Neural progenitor cell (in vitro differentiated cells): Measurements from ENCODE around the gene KIAA1210. TPM values are rescaled to one million over a fixed set of nuclear protein-coding genes. Genes with fewer than 3 reads are reported as not detected.

Experiments used
- DNase-seq: peaks from one replicate; pipeline ENCODE4 v3.0.0-alpha.2; 2016; ENCODE audit warnings: low spot score
- H2AFZ ChIP-seq: fragments of 200-600 bp; sonication (generic); replicated peaks from 2 replicates; pipeline ENCODE4 v1.6.1; 2016; ENCODE audit warnings: antibody characterized with exemption
- H3F3A ChIP-seq: fragments of 200-600 bp; sonication (generic); 2 replicates; pipeline ENCODE4 v1.6.1; 2016; ENCODE audit warnings: antibody characterized with exemption, low read depth
- H3K27ac ChIP-seq: fragments of 200-600 bp; sonication (generic); 2 replicates; pipeline ENCODE4 v1.5.1; 2016; ENCODE audit warnings: mild to moderate bottlenecking
- H3K27me3 ChIP-seq: fragments of 200-600 bp; sonication (generic); 2 replicates; pipeline ENCODE4 v1.6.1; 2016; ENCODE audit warnings: mild to moderate bottlenecking, moderate library complexity
- H3K36me3 ChIP-seq: fragments of 200-600 bp; sonication (generic); 2 replicates; pipeline ENCODE4 v1.5.1; 2016
- H3K4me1 ChIP-seq: fragments of 200-600 bp; sonication (generic); 2 replicates; pipeline ENCODE4 v1.6.1; 2016; ENCODE audit warnings: mixed run types
- H3K4me2 ChIP-seq: fragments of 200-600 bp; sonication (generic); 2 replicates; pipeline ENCODE4 v1.6.1; 2016
- H3K4me3 ChIP-seq: fragments of 200-600 bp; sonication (generic); 2 replicates; pipeline ENCODE4 v1.5.1; 2016
- H3K79me2 ChIP-seq: fragments of 200-600 bp; sonication (generic); 2 replicates; pipeline ENCODE4 v1.6.1; 2016; ENCODE audit warnings: low read depth
- H3K9ac ChIP-seq: fragments of 200-600 bp; sonication (generic); 2 replicates; pipeline ENCODE4 v1.6.1; 2016
- H3K9me3 ChIP-seq: fragments of 200-600 bp; sonication (generic); 2 replicates; pipeline ENCODE4 v1.5.1; 2016; ENCODE audit warnings: low read depth
- H4K20me1 ChIP-seq: fragments of 200-600 bp; sonication (generic); 2 replicates; pipeline ENCODE4 v1.6.1; 2016; ENCODE audit warnings: low read depth
- H3K27ac Mint-ChIP-seq: 3 replicates; pipeline ENCODE4 v1.8.0; 2021; ENCODE audit warnings: mixed read lengths
- H3K27me3 Mint-ChIP-seq: 2 replicates; pipeline ENCODE4 v1.8.0; 2022; ENCODE audit warnings: low read depth, mild to moderate bottlenecking, inconsistent platforms, moderate library complexity, mixed read lengths; ENCODE audit not compliant: insufficient read depth
- H3K36me3 Mint-ChIP-seq: 3 replicates; pipeline ENCODE4 v1.8.0; 2021; ENCODE audit warnings: mixed read lengths
- H3K4me1 Mint-ChIP-seq: 3 replicates; pipeline ENCODE4 v1.8.0; 2021; ENCODE audit warnings: mixed read lengths
- H3K4me3 Mint-ChIP-seq: 3 replicates; pipeline ENCODE4 v1.8.0; 2021; ENCODE audit warnings: mild to moderate bottlenecking, moderate library complexity, mixed read lengths
- H3K9me3 Mint-ChIP-seq: 3 replicates; pipeline ENCODE4 v1.8.0; 2020; ENCODE audit warnings: mixed read lengths
- EZH2 ChIP-seq: fragments of 200-600 bp; sonication (generic); IDR thresholded peaks from 2 replicates; pipeline ENCODE4 v1.6.1; 2017; ENCODE audit warnings: antibody characterized with exemption, mild to moderate bottlenecking, moderate library complexity
- EZH2phosphoT487 ChIP-seq: fragments of 200-600 bp; sonication (generic); IDR thresholded peaks from 2 replicates; pipeline ENCODE4 v1.6.1; 2017; ENCODE audit warnings: antibody characterized with exemption
- total RNA-seq: library from RNA; depleted of rRNA; stranded (reverse); fragments of >200 nt; gene quantifications from 2 replicates; pipeline ENCODE4 v1.2.3, GENCODE V29; 2015; ENCODE audit warnings: low replicate concordance
- TF ChIP-seq, protein P1 (sequence below): fragments of 200-600 bp; sonication (generic); IDR thresholded peaks from 2 replicates; pipeline ENCODE4 v1.5.1; 2017; ENCODE audit warnings: antibody characterized with exemption, mild to moderate bottlenecking

KIAA1210 gene
- total RNA-seq, 1 donor from 2014 or later: not detected

- Histone ChIP-seq H3K9me3 (no peaks in the 10 kb centered on the region), H4K20me1 (no peaks in the 10 kb centered on the region), H3K79me2 (no peaks in the 10 kb centered on the region), H3K4me1 (no peaks in the 10 kb centered on the region), H3K9ac (no peak overlapping the region), H3K27ac (no peak overlapping the region), H3K4me3 (no peak overlapping the region), H3K36me3 (no peaks in the 10 kb centered on the region), H3K4me2 (no peak overlapping the region), H3K27me3 (no peaks in the 10 kb centered on the region), H2AFZ (no peak overlapping the region), H3F3A (no peaks in the 10 kb centered on the region)
- no peaks in the 10 kb centered on the region for H3K36me3 Mint-ChIP-seq
- H3K4me3 Mint-ChIP-seq: no peak overlapping the region
- H3K4me1 Mint-ChIP-seq: no peaks in the 10 kb centered on the region
- TF ChIP-seq EZH2phosphoT487: no peak
- TF ChIP-seq EZH2: no peak
- TF ChIP-seq, protein P1, sequence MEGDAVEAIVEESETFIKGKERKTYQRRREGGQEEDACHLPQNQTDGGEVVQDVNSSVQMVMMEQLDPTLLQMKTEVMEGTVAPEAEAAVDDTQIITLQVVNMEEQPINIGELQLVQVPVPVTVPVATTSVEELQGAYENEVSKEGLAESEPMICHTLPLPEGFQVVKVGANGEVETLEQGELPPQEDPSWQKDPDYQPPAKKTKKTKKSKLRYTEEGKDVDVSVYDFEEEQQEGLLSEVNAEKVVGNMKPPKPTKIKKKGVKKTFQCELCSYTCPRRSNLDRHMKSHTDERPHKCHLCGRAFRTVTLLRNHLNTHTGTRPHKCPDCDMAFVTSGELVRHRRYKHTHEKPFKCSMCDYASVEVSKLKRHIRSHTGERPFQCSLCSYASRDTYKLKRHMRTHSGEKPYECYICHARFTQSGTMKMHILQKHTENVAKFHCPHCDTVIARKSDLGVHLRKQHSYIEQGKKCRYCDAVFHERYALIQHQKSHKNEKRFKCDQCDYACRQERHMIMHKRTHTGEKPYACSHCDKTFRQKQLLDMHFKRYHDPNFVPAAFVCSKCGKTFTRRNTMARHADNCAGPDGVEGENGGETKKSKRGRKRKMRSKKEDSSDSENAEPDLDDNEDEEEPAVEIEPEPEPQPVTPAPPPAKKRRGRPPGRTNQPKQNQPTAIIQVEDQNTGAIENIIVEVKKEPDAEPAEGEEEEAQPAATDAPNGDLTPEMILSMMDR: no peak
- peaks cover 3% of the 10 kb centered on the region for H3K27me3 Mint-ChIP-seq
- no peak overlapping the region for H3K27ac Mint-ChIP-seq
- peaks cover 8% of the 10 kb centered on the region for H3K9me3 Mint-ChIP-seq
- no peak for DNase-seq
Observed at GRCh38 chrX:119073200-119073905, 54.3 kb downstream of the KIAA1210 start.

- no peak within 1 kb of the TSS for H3K9ac ChIP-seq
- H3F3A ChIP-seq: no peaks in the 10 kb centered on the region
- H3K79me2 ChIP-seq: no peaks in the 10 kb centered on the region
- H3K4me1 Mint-ChIP-seq: no peaks in the 10 kb centered on the region
- peaks cover 3% of the 10 kb centered on the region for H3K27me3 Mint-ChIP-seq
- no peak within 1 kb of the TSS for H2AFZ ChIP-seq
- no peaks in the 10 kb centered on the region for H4K20me1 ChIP-seq
- H3K36me3 ChIP-seq: no peaks in the 10 kb centered on the region
- H3K9me3 ChIP-seq: no peaks in the 10 kb centered on the region
- H3K4me2 ChIP-seq: no peak within 1 kb of the TSS
- H3K4me3 ChIP-seq: no peak within 1 kb of the TSS
- no peaks in the 10 kb centered on the region for H3K4me1 ChIP-seq
- H3K27ac ChIP-seq: no peak within 1 kb of the TSS
- TF ChIP-seq, protein P1: no peak
- TF ChIP-seq EZH2phosphoT487: no peak
- H3K27me3 ChIP-seq: no peaks in the 10 kb centered on the region
- no peak for DNase-seq
- H3K9me3 Mint-ChIP-seq: peaks cover 8% of the 10 kb centered on the region
- no peak within 1 kb of the TSS for H3K27ac Mint-ChIP-seq
- no peaks in the 10 kb centered on the region for H3K36me3 Mint-ChIP-seq
- no peak within 1 kb of the TSS for H3K4me3 Mint-ChIP-seq
Observed at GRCh38 chrX:119072744-119073143, 54.9 kb downstream of the KIAA1210 start, which contains the start of gene CT47C1. Gene CT47C1 (plus strand): TSS chrX:119072993. CDS start chrX:119073226, 233 bp downstream.

DNA sequence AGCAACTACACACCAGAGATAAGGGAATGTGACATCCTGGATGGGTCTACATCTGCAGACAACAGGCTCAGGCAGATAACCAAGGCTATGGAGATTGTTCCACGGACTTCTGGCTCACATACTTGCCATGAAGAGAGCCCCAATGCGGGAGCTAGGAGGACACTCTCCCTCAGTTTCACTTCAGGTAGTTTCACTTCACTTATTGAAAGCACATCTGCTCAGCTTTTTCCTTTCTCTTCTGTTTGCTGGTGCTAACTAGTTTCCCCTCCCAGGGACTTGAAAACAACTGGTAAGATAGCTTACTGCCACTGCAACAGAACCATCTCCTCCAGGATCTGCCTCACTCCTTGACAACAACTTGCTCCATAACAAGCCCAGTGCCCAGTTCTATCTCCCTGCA lies 56.2 kb downstream of the KIAA1210 start:
- no peaks in the 10 kb centered on the region for H4K20me1 ChIP-seq
- DNase-seq: no peak
- Mint-ChIP-seq H3K36me3 (no peaks in the 10 kb centered on the region), H3K9me3 (peaks cover 8% of the 10 kb centered on the region), H3K4me1 (no peaks in the 10 kb centered on the region), H3K27me3 (peaks cover 3% of the 10 kb centered on the region), H3K27ac (no peak overlapping the region), H3K4me3 (no peak overlapping the region)
- H3F3A ChIP-seq: no peaks in the 10 kb centered on the region
- H3K4me2 ChIP-seq: no peak overlapping the region
- no peak overlapping the region for H3K4me3 ChIP-seq
- no peaks in the 10 kb centered on the region for H3K79me2 ChIP-seq
- H3K36me3 ChIP-seq: no peaks in the 10 kb centered on the region
- H3K27me3 ChIP-seq: no peaks in the 10 kb centered on the region
- no peak overlapping the region for H3K27ac ChIP-seq
- no peaks in the 10 kb centered on the region for H3K9me3 ChIP-seq
- H3K4me1 ChIP-seq: no peaks in the 10 kb centered on the region
- no peak overlapping the region for H3K9ac ChIP-seq
- no peak for TF ChIP-seq EZH2
- TF ChIP-seq, protein P1: no peak
- no peak for TF ChIP-seq EZH2phosphoT487
- H2AFZ ChIP-seq: no peak overlapping the region
